OCI-LY3 (cell line): ENCODE results near the gene DHX30.

Experiments
- EZH2phosphoT487 ChIP-seq: fragments of 200-600 bp; shearing (Covaris generic); IDR thresholded peaks from 2 replicates; pipeline ENCODE4 v1.6.1; 2018; ENCODE audit warnings: antibody characterized with exemption, mixed run types, low read depth
- TF ChIP-seq, protein P1 (sequence below): fragments of 200-600, 300-600 bp; sonication (generic); IDR thresholded peaks from 2 replicates; pipeline ENCODE4 v1.5.1; 2014; ENCODE audit warnings: antibody characterized with exemption, low read length, low read depth

DNA sequence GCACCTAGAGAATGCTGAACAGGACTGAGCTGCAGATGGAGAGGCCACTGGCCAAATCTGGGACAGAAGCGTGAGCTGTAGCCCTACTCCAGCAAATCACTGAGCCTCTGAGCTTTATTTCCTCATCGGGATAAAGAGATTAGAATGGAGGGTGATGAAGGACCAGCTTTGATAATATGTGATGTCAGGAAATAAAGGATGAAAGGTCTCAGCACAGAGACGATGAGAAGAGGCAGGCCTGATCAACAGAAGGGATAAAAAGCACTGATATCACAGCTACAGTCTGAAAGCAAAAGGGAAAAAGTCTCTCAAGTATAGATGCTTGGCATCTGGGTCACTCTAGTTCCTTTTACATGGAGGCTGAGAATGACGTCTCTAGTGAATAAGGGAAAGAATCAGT is 70.0 kb downstream of the DHX30 start:
- TF ChIP-seq, protein P1, sequence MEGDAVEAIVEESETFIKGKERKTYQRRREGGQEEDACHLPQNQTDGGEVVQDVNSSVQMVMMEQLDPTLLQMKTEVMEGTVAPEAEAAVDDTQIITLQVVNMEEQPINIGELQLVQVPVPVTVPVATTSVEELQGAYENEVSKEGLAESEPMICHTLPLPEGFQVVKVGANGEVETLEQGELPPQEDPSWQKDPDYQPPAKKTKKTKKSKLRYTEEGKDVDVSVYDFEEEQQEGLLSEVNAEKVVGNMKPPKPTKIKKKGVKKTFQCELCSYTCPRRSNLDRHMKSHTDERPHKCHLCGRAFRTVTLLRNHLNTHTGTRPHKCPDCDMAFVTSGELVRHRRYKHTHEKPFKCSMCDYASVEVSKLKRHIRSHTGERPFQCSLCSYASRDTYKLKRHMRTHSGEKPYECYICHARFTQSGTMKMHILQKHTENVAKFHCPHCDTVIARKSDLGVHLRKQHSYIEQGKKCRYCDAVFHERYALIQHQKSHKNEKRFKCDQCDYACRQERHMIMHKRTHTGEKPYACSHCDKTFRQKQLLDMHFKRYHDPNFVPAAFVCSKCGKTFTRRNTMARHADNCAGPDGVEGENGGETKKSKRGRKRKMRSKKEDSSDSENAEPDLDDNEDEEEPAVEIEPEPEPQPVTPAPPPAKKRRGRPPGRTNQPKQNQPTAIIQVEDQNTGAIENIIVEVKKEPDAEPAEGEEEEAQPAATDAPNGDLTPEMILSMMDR = no peak
- TF ChIP-seq EZH2phosphoT487 = no peak
